A549 (cell line): Measurements from ENCODE around the gene GNA15. TPM values are rescaled to one million over a fixed set of nuclear protein-coding genes. Genes with fewer than 3 reads are reported as not detected.

Experiments
- ATAC-seq, 2 experiments: fragments of 200-7000 bp in 1 of 2; fragments of >200 bp in 1 of 2; cut with Nextera tagmentation in 1 of 2; cut with Tn5 transposase in 1 of 2; 3 replicates each; pipeline versions ENCODE4 v1.8.0 to v1.9.1; 2018 to 2020; ENCODE audit warnings: mild to moderate bottlenecking in 1 of 2, moderate library complexity in 1 of 2
- CTCF ChIA-PET: fragments of 300-600 bp; sonication (Branson Sonifier 250); formaldehyde crosslinking; extraction: SDS; loops from one replicate; lab custom pipeline; 2021; ENCODE audit warnings: antibody characterized with exemption, inconsistent platforms; lab: Yijun Ruan, JAX
- POLR2A ChIA-PET: fragments of 350-600 bp; formaldehyde crosslinking; extraction: SDS; loops from one replicate; lab custom pipeline; 2021; ENCODE audit warnings: antibody characterized with exemption, inconsistent platforms; lab: Yijun Ruan, JAX
- DNase-seq, 2 experiments: peaks; one replicate each; pipeline versions ENCODE4 v3.0.0 to v3.0.0-alpha.2; 2011 to 2016; ENCODE audit warnings: low read depth in 1 of 2, low spot score in 1 of 2
- FAIRE-seq: peaks from 2 replicates; lab custom pipeline; 2011; peaks lifted over from hg19 to GRCh38; lab: Jason Lieb, UNC
- H3K27ac ChIP-seq, 2 experiments: fragments of >200 bp; sonication (Bioruptor Twin); formaldehyde crosslinking; 3 replicates each; pipeline ENCODE4 v1.5.1; 2016 to 2017
- H3K4me1 ChIP-seq: fragments of >200 bp; sonication (Bioruptor Twin); formaldehyde crosslinking; 3 replicates; pipeline ENCODE4 v1.6.1; 2016
- H3K4me2 ChIP-seq: fragments of >200 bp; sonication (Bioruptor Twin); formaldehyde crosslinking; 3 replicates; pipeline ENCODE4 v1.6.1; 2016
- H3K4me3 ChIP-seq: fragments of >200 bp; sonication (Bioruptor Twin); formaldehyde crosslinking; 3 replicates; pipeline ENCODE4 v1.5.1; 2016
- H3K9me3 ChIP-seq: fragments of >200 bp; sonication (Bioruptor Twin); formaldehyde crosslinking; 3 replicates; pipeline ENCODE4 v1.6.1; 2016
- BHLHE40 ChIP-seq: IDR thresholded peaks from 2 replicates; pipeline ENCODE4 v1.6.1; 2012; ENCODE audit warnings: low read depth, low read length, inconsistent platforms
- CBX2 ChIP-seq: fragments of 200-600 bp; sonication (generic); IDR thresholded peaks from 2 replicates; pipeline ENCODE4 v1.6.1; 2016; ENCODE audit warnings: low read depth, mild to moderate bottlenecking, borderline replicate concordance
- CEBPB ChIP-seq, 2 experiments: fragments of >200 bp in 1 of 2; sonication (Bioruptor Twin) in 1 of 2; formaldehyde crosslinking in 1 of 2; IDR thresholded peaks; 2 replicates each; pipeline ENCODE4 v1.6.1; 2012 to 2016
- EHMT2 ChIP-seq: fragments of 200-600 bp; sonication (generic); IDR thresholded peaks from 2 replicates; pipeline ENCODE4 v1.6.1; 2016; ENCODE audit warnings: antibody characterized with exemption, low read depth, mild to moderate bottlenecking, moderate library complexity
- GATA3 ChIP-seq: IDR thresholded peaks from 2 replicates; pipeline ENCODE4 v1.6.1; 2012; ENCODE audit warnings: borderline replicate concordance
- HDAC2 ChIP-seq: fragments of 200-600 bp; sonication (generic); IDR thresholded peaks from 2 replicates; pipeline ENCODE4 v1.6.1; 2016
- HOXA7 ChIP-seq: fragments of 250-450 bp; sonication (Bioruptor Pico); IDR thresholded peaks from 2 replicates; pipeline ENCODE4 v1.5.0; 2020; ENCODE audit warnings: mild to moderate bottlenecking, moderate library complexity
- HOXB13 ChIP-seq: fragments of 250-450 bp; sonication (Bioruptor Pico); IDR thresholded peaks from 2 replicates; pipeline ENCODE4 v1.5.0; 2020; ENCODE audit warnings: low read depth, mild to moderate bottlenecking, moderate library complexity
- JUNB ChIP-seq: fragments of >200 bp; sonication (Bioruptor Twin); formaldehyde crosslinking; IDR thresholded peaks from 2 replicates; pipeline ENCODE4 v1.6.1; 2016
- KDM1A ChIP-seq: fragments of 200-600 bp; sonication (generic); IDR thresholded peaks from 2 replicates; pipeline ENCODE4 v1.6.1; 2016; ENCODE audit warnings: low read depth, mild to moderate bottlenecking
- KDM5A ChIP-seq: fragments of 200-600 bp; sonication (generic); IDR thresholded peaks from 2 replicates; pipeline ENCODE4 v1.6.1; 2016; ENCODE audit warnings: antibody characterized with exemption, mild to moderate bottlenecking
- MAFK ChIP-seq: fragments of 450-650 bp; IDR thresholded peaks from 2 replicates; pipeline ENCODE4 v1.6.1; 2014; ENCODE audit not compliant: partially characterized antibody
- NFE2L2 ChIP-seq: fragments of 150-350 bp; conservative IDR thresholded peaks from 2 replicates; pipeline ENCODE4 v1.6.1; 2014; ENCODE audit warnings: low read length
- NR3C1 ChIP-seq: fragments of >200 bp; sonication (Bioruptor Twin); formaldehyde crosslinking; IDR thresholded peaks from 3 replicates; pipeline ENCODE4 v1.6.1; 2017
- POLR2AphosphoS2 ChIP-seq: conservative IDR thresholded peaks from 2 replicates; pipeline ENCODE4 v1.6.1; 2012; ENCODE audit warnings: low read length, improper control_type of control experiment, inconsistent platforms
- RCOR1 ChIP-seq: fragments of 150-350 bp; IDR thresholded peaks from 2 replicates; pipeline ENCODE4 v1.6.1; 2014; ENCODE audit warnings: antibody characterized with exemption, low read length, low read depth
- SMC3 ChIP-seq: fragments of >200 bp; sonication (Bioruptor Twin); formaldehyde crosslinking; IDR thresholded peaks from 3 replicates; pipeline ENCODE4 v1.6.1; 2018; ENCODE audit warnings: inconsistent platforms
- SREBF2 ChIP-seq: fragments of 450-650 bp; IDR thresholded peaks from 2 replicates; pipeline ENCODE4 v1.6.1; 2014; ENCODE audit warnings: mild to moderate bottlenecking, moderate library complexity
- TFCP2L1 ChIP-seq: fragments of 250-450 bp; sonication (Bioruptor Pico); IDR thresholded peaks from 2 replicates; pipeline ENCODE4 v1.5.0; 2021; ENCODE audit warnings: mild to moderate bottlenecking
- ZC3H11A ChIP-seq: fragments of 450-650 bp; IDR thresholded peaks from 2 replicates; pipeline ENCODE4 v1.6.1; 2014; ENCODE audit warnings: antibody characterized with exemption, mild to moderate bottlenecking
- ZFP36 ChIP-seq: fragments of 450-650 bp; IDR thresholded peaks from 2 replicates; pipeline ENCODE4 v1.6.1; 2014; ENCODE audit warnings: borderline replicate concordance; ENCODE audit not compliant: partially characterized antibody
- ZNF302 ChIP-seq: fragments of 250-450 bp; sonication (Bioruptor Pico); IDR thresholded peaks from 2 replicates; pipeline ENCODE4 v1.9.0; 2021; ENCODE audit warnings: inconsistent platforms, mild to moderate bottlenecking, moderate library complexity
- ZSCAN20 ChIP-seq: fragments of 250-450 bp; sonication (Bioruptor Pico); IDR thresholded peaks from 2 replicates; pipeline ENCODE4 v1.8.0; 2022; ENCODE audit warnings: mild to moderate bottlenecking, moderate library complexity
- WGBS: methylation state at CpG from one replicate; pipeline ENCODE4 v1.1.6; 2017; ENCODE audit errors: missing lambda C conversion rate; 5-methylcytosine and 5-hydroxymethylcytosine counted together
- polyA plus RNA-seq, 4 experiments: library from polyadenylated mRNA; depleted of rRNA in 3 of 4; stranded (reverse); fragments of >200 nt; fragmentation: RNase III in 1 of 4; extraction: RNeasy Plus Mini Kit Qiagen cat#74134 plus additional on column Dnase treatment in 1 of 4; gene quantifications; 2 replicates in 3 of 4; 3 replicates in 1 of 4; pipeline ENCODE4 v1.2.3, GENCODE V29; 2011 to 2017
- TF ChIP-seq, protein P1 (sequence below): fragments of 450-650 bp; IDR thresholded peaks from 2 replicates; pipeline ENCODE4 v1.6.1; 2014; ENCODE audit warnings: antibody characterized with exemption
- TF ChIP-seq, protein P2 (sequence below): fragments of 250-450 bp; sonication (Bioruptor Pico); IDR thresholded peaks from 2 replicates; pipeline ENCODE4 v1.5.0; 2020; ENCODE audit warnings: low read depth, mild to moderate bottlenecking, moderate library complexity
- TF ChIP-seq, protein P3 (sequence below): fragments of >200 bp; sonication (Bioruptor Twin); formaldehyde crosslinking; IDR thresholded peaks from 2 replicates; pipeline ENCODE4 v1.6.1; 2016
- TF ChIP-seq, protein P4 (sequence below): fragments of >200 bp; sonication (Bioruptor Twin); formaldehyde crosslinking; IDR thresholded peaks from 3 replicates; pipeline ENCODE4 v1.6.1; 2016
- TF ChIP-seq, protein P5 (sequence below): fragments of >200 bp; sonication (Bioruptor Twin); formaldehyde crosslinking; IDR thresholded peaks from 3 replicates; pipeline ENCODE4 v1.5.1; 2016

GNA15 gene
- polyA plus RNA-seq, 2 of the 4 experiments (the other 2 are of a cell fraction): 0.06 TPM; not detected in 1

DNA sequence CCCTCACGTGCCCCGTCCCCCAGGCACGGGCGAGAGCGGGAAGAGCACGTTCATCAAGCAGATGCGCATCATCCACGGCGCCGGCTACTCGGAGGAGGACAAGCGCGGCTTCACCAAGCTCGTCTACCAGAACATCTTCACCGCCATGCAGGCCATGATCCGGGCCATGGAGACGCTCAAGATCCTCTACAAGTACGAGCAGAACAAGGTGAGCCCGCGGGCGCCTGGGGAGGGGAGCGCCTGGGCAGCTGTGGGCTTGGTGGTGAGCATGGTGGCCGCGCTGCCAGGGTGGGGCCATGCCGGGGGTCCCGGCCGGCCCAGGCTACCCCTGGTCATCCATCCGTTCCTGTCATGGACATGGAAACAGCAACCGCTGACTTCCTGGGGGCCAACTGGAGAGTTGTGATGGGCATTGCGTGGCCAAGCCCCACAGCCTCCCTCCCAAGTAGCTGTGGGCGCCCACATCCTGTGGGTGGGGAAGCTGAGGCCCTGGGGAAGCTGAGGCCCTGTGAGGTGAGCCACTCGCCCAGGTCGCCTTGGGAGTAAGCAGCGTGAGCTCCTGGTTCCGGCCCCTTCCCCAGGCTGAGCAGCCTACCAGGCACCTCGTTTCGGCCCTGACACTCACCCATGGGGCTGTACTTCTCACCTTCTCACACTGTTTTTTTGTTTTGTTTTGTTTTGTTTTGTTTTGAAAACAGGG is 25.6 kb upstream of the GNA15 start (continued):
- TF ChIP-seq, protein P1, sequence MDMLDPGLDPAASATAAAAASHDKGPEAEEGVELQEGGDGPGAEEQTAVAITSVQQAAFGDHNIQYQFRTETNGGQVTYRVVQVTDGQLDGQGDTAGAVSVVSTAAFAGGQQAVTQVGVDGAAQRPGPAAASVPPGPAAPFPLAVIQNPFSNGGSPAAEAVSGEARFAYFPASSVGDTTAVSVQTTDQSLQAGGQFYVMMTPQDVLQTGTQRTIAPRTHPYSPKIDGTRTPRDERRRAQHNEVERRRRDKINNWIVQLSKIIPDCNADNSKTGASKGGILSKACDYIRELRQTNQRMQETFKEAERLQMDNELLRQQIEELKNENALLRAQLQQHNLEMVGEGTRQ: no peak
- TF ChIP-seq NR3C1 (no peak), RCOR1 (no peak), ZSCAN20 (CRISPR knock-in tag) (no peak), HOXA7 (no peak), ZC3H11A (no peak), ZNF302 (CRISPR knock-in tag) (no peak), KDM5A (no peak)
- TF ChIP-seq, protein P2, sequence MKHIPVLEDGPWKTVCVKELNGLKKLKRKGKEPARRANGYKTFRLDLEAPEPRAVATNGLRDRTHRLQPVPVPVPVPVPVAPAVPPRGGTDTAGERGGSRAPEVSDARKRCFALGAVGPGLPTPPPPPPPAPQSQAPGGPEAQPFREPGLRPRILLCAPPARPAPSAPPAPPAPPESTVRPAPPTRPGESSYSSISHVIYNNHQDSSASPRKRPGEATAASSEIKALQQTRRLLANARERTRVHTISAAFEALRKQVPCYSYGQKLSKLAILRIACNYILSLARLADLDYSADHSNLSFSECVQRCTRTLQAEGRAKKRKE (CRISPR knock-in tag): no peak
- TF ChIP-seq, all 56 proteins: peak for 0

DNA sequence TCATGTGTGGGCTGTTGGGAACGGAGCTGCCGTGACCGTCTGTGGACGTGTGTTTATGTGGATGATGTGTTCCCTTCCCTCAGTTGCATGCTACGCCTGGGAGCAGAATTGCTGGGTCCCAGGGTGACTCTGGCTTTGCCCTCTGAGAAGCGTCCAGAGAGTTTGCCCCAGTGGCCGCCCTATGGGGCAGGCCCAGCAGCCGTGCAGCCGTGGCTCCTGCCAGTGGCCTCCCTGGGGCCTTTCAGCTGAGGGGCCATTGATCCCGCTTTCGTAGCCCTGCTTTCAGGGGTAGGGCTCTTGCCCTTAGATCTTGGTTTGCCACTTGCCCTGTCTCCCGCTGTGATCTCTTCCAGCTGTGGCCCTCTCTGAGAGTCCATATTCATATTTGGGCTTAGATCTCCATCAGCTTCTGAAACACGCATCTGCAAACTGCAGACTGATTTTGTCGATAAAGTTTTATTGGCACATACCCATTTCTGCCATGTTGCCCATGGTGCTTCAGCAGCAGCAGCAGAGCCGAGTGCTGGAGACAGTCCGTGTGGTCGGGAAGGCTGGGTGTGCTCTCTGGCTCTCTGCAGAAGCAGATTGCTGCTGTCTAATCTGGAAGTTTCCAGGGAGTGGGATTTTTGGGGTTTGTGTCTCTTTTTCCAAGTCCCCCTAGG is 24.1 kb upstream of the GNA15 start:
- WGBS: 92% methylated on average over 17 of the region's 17 CpGs
- H3K4me2 ChIP-seq: no peak overlapping the region
- POLR2A ChIA-PET: no interaction called here
- TF ChIP-seq CBX2 (no peak), EHMT2 (no peak), KDM1A (no peak), ZSCAN20 (CRISPR knock-in tag) (no peak), CEBPB (IDR thresholded peaks at IDR 0.05) (no peak), HOXB13 (CRISPR knock-in tag) (no peak), TFCP2L1 (CRISPR knock-in tag) (no peak), ZC3H11A (no peak), BHLHE40 (no peak)
- TF ChIP-seq, protein P3, sequence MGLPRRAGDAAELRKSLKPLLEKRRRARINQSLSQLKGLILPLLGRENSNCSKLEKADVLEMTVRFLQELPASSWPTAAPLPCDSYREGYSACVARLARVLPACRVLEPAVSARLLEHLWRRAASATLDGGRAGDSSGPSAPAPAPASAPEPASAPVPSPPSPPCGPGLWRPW: no peak
- TF ChIP-seq, protein P2 (CRISPR knock-in tag): no peak
- TF ChIP-seq, all 56 proteins: peak for 0
- peaks cover 16% of the 10 kb centered on the region for H3K4me1 ChIP-seq
- DNase-seq (no peak), ATAC-seq (no peak), FAIRE-seq (no peak)
- CTCF ChIA-PET: interaction anchor here (0.7 to 11.6 kb wide), 6 partner anchors 8 to 160 kb away, joined by 3 to 127 read pairs (median 5); no protein-coding TSS in a partner anchor
- H3K9me3 ChIP-seq: no peaks in the 10 kb centered on the region
- no peak overlapping the region for H3K27ac ChIP-seq
- no peak overlapping the region for H3K4me3 ChIP-seq

DNA sequence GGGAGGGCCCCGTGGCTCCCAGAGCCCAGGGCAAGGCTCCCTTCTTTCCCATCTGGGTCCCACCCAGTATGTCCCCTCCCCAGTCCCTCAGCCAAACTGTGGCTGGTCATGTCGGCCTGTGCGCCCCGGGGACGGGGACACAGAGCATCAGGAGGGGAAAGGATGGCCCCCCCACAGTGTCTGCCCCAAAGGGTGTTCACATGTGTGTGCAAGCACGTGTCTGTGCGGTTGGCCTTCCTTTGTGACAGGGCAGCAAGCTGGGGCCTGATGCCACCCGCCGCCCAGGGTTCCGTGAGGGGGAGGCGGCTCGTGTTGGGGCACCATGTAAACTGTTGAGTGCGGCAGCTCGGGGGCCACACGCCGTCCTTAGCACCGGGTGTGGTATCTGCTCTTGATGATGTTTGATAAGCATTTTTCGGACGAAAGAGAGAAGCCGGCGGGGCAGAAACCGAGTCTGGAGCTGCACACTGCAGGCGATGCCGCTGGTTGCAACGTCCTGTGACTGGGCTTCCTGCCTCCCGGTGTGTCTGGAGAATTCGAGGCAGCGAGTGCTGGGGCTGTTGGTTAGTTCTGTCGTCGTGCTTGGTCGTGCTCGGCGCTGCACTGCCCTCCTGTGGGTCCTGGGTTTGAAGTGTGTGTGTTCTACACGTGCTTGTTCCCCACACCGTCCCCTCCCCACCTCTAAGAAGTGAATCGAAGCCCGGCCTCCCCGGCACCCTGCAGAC is 23.3 kb upstream of the GNA15 start:
- H3K27ac ChIP-seq: no peak overlapping the region
- H3K9me3 ChIP-seq: no peaks in the 10 kb centered on the region
- no peak for ATAC-seq
- POLR2A ChIA-PET: no interaction called here
- 93% methylated on average over 30 of the region's 38 CpGs for WGBS
- FAIRE-seq: no peak
- DNase-seq: no peak
- CTCF ChIA-PET: interaction anchor here (0.7 to 9.2 kb wide), 6 partner anchors 9 to 161 kb away, joined by 3 to 76 read pairs (median 5); no protein-coding TSS in a partner anchor
- peaks cover 18% of the 10 kb centered on the region for H3K4me1 ChIP-seq
- H3K4me3 ChIP-seq: no peak overlapping the region
- no peak overlapping the region for H3K4me2 ChIP-seq
- TF ChIP-seq SREBF2 (no peak), MAFK (no peak), HDAC2 (no peak), JUNB (no peak), POLR2AphosphoS2 (no peak), ZFP36 (no peak), RCOR1 (no peak), NFE2L2 (no peak), GATA3 (no peak), HOXB13 (CRISPR knock-in tag) (no peak), TFCP2L1 (CRISPR knock-in tag) (no peak), SMC3 (no peak)
- TF ChIP-seq, protein P4, sequence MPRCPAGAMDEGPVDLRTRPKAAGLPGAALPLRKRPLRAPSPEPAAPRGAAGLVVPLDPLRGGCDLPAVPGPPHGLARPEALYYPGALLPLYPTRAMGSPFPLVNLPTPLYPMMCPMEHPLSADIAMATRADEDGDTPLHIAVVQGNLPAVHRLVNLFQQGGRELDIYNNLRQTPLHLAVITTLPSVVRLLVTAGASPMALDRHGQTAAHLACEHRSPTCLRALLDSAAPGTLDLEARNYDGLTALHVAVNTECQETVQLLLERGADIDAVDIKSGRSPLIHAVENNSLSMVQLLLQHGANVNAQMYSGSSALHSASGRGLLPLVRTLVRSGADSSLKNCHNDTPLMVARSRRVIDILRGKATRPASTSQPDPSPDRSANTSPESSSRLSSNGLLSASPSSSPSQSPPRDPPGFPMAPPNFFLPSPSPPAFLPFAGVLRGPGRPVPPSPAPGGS: no peak
- TF ChIP-seq, protein P3: no peak
- TF ChIP-seq, protein P5, sequence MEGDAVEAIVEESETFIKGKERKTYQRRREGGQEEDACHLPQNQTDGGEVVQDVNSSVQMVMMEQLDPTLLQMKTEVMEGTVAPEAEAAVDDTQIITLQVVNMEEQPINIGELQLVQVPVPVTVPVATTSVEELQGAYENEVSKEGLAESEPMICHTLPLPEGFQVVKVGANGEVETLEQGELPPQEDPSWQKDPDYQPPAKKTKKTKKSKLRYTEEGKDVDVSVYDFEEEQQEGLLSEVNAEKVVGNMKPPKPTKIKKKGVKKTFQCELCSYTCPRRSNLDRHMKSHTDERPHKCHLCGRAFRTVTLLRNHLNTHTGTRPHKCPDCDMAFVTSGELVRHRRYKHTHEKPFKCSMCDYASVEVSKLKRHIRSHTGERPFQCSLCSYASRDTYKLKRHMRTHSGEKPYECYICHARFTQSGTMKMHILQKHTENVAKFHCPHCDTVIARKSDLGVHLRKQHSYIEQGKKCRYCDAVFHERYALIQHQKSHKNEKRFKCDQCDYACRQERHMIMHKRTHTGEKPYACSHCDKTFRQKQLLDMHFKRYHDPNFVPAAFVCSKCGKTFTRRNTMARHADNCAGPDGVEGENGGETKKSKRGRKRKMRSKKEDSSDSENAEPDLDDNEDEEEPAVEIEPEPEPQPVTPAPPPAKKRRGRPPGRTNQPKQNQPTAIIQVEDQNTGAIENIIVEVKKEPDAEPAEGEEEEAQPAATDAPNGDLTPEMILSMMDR: no peak
